ENCODE results near the gene ARFGEF2.

Gene ARFGEF2

GRCh38 chr20:48953653-48954052, 32.1 kb downstream of the ARFGEF2 start:
- H3K4me1 ChIP-seq (ENCODE audit: insufficient read depth, low read length, poor library complexity, severe bottlenecking) = no peaks in the 10 kb centered on the region
- no peak overlapping the region for H3K4me2 ChIP-seq (ENCODE audit: low read depth, low read length, poor library complexity, severe bottlenecking)
- H3F3A ChIP-seq (ENCODE audit: low read depth) = no peaks in the 10 kb centered on the region
- H3K9me2 ChIP-seq (replicated peaks; ENCODE audit: low read depth, low read length) = no peaks in the 10 kb centered on the region
- no peaks in the 10 kb centered on the region for H3K79me2 ChIP-seq (ENCODE audit: insufficient read depth, low read length)
- TF ChIP-seq EZH2phosphoT487 (IDR thresholded peaks at IDR 0.05; ENCODE audit: borderline replicate concordance) (no peak), CTCF (conservative IDR thresholded peaks at IDR 0.05; ENCODE audit: low read length) (no peak)
- H3K9me3 ChIP-seq (ENCODE audit: insufficient read depth, low read depth, low read length) = no peaks in the 10 kb centered on the region
- no peaks in the 10 kb centered on the region for H3K27me3 ChIP-seq (ENCODE audit: insufficient read depth, low read length, poor library complexity, severe bottlenecking)
- H3K36me3 ChIP-seq (ENCODE audit: insufficient read depth, low read length) = peaks cover 84% of the 10 kb centered on the region; the same call in 1 of the 2 replicates
- H3K4me3 ChIP-seq (ENCODE audit: low read length, poor library complexity, severe bottlenecking) = no peak overlapping the region
- H3K9ac ChIP-seq (ENCODE audit: low read depth, low read length, poor library complexity, severe bottlenecking) = no peak overlapping the region
- no peaks in the 10 kb centered on the region for H4K20me1 ChIP-seq (ENCODE audit: insufficient read depth, low read length, poor library complexity, severe bottlenecking)
- H2AFZ ChIP-seq (ENCODE audit: low read length) = no peak overlapping the region

- no peaks in the 10 kb centered on the region for H3K9me3 ChIP-seq (ENCODE audit: insufficient read depth, low read depth, low read length)
- no peaks in the 10 kb centered on the region for H3F3A ChIP-seq (ENCODE audit: low read depth)
- no peaks in the 10 kb centered on the region for H3K27me3 ChIP-seq (ENCODE audit: insufficient read depth, low read length, poor library complexity, severe bottlenecking)
- TF ChIP-seq EZH2phosphoT487 (IDR thresholded peaks at IDR 0.05; ENCODE audit: borderline replicate concordance) = no peak
- TF ChIP-seq CTCF (conservative IDR thresholded peaks at IDR 0.05; ENCODE audit: low read length) = no peak
- no peak overlapping the region for H3K9ac ChIP-seq (ENCODE audit: low read depth, low read length, poor library complexity, severe bottlenecking)
- no peaks in the 10 kb centered on the region for H4K20me1 ChIP-seq (ENCODE audit: insufficient read depth, low read length, poor library complexity, severe bottlenecking)
- H3K9me2 ChIP-seq (replicated peaks; ENCODE audit: low read depth, low read length) = no peaks in the 10 kb centered on the region
- no peak overlapping the region for H3K4me2 ChIP-seq (ENCODE audit: low read depth, low read length, poor library complexity, severe bottlenecking)
- H3K4me3 ChIP-seq (ENCODE audit: low read length, poor library complexity, severe bottlenecking) = no peak overlapping the region
- no peaks in the 10 kb centered on the region for H3K4me1 ChIP-seq (ENCODE audit: insufficient read depth, low read length, poor library complexity, severe bottlenecking)
- no peak overlapping the region for H2AFZ ChIP-seq (ENCODE audit: low read length)
- peaks cover 78% of the 10 kb centered on the region; the same call in 1 of the 2 replicates for H3K36me3 ChIP-seq (ENCODE audit: insufficient read depth, low read length)
- H3K79me2 ChIP-seq (ENCODE audit: insufficient read depth, low read length) = no peaks in the 10 kb centered on the region
Observed at GRCh38 chr20:48956052-48956451, 34.5 kb downstream of the ARFGEF2 start.

GRCh38 chr20:48957053-48957481, 35.6 kb downstream of the ARFGEF2 start:
- no peak overlapping the region for H3K9ac ChIP-seq (ENCODE audit: low read depth, low read length, poor library complexity, severe bottlenecking)
- no peaks in the 10 kb centered on the region for H4K20me1 ChIP-seq (ENCODE audit: insufficient read depth, low read length, poor library complexity, severe bottlenecking)
- no peaks in the 10 kb centered on the region for H3F3A ChIP-seq (ENCODE audit: low read depth)
- no peaks in the 10 kb centered on the region for H3K79me2 ChIP-seq (ENCODE audit: insufficient read depth, low read length)
- peaks cover 68% of the 10 kb centered on the region; the same call in 1 of the 2 replicates for H3K36me3 ChIP-seq (ENCODE audit: insufficient read depth, low read length)
- no peaks in the 10 kb centered on the region for H3K9me2 ChIP-seq (replicated peaks; ENCODE audit: low read depth, low read length)
- no peak overlapping the region for H3K4me3 ChIP-seq (ENCODE audit: low read length, poor library complexity, severe bottlenecking)
- no peak for TF ChIP-seq CTCF (conservative IDR thresholded peaks at IDR 0.05; ENCODE audit: low read length)
- no peak for TF ChIP-seq EZH2phosphoT487 (IDR thresholded peaks at IDR 0.05; ENCODE audit: borderline replicate concordance)
- H2AFZ ChIP-seq (ENCODE audit: low read length) = no peak overlapping the region
- H3K9me3 ChIP-seq (ENCODE audit: insufficient read depth, low read depth, low read length) = no peaks in the 10 kb centered on the region
- no peaks in the 10 kb centered on the region for H3K27me3 ChIP-seq (ENCODE audit: insufficient read depth, low read length, poor library complexity, severe bottlenecking)
- no peak overlapping the region for H3K4me2 ChIP-seq (ENCODE audit: low read depth, low read length, poor library complexity, severe bottlenecking)
- no peaks in the 10 kb centered on the region for H3K4me1 ChIP-seq (ENCODE audit: insufficient read depth, low read length, poor library complexity, severe bottlenecking)

Data from Loucy (cell line).